Hematopoietic multipotent progenitor cell (in vitro differentiated cells): ENCODE measurements around the gene CD22. TPM values are rescaled to one million over a fixed set of nuclear protein-coding genes. Genes with fewer than 3 reads are reported as not detected.
A peak's percentile ranks its signal among the peaks of the same experiment; 100 is the strongest.
"Not testable (repeated sequence)": the region's sequence is repeated elsewhere in the genome, so short reads cannot be mapped to it uniquely, and the experiment has no call there.

Experiments
- DNase-seq, 3 donors: peaks; one replicate each; pipeline ENCODE4 v3.0.0-alpha.2; 2011 to 2015; ENCODE audit warnings: low read depth in 2 of 3, low spot score in 2 of 3
- total RNA-seq: library from RNA; depleted of rRNA; stranded (reverse); fragments of >200 nt; gene quantifications from one replicate; pipeline ENCODE4 v1.2.3, GENCODE V29; 2012

The CD22 gene
- 11.0 TPM for total RNA-seq

DNA sequence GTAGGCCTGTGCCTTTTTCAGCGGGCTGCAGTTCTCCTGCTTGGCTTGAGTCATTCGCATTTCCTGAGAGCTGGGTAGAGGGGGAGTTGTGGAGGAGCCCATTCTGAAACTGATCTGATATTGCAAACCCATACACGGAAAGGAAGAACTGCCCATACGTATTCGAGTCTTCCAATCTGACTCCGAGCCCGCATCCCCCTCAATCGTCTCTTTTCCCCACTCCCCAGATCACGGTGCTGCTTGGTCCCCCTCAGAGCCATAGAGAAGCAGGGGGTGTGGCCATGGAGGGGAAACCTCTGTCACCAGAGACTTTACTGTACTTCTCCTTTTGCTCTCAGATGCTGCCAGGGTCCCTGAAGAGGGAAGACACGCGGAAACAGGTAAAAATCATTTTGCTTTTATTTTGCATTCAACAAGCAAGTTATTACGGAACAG is at the start of gene CD22:
Gene CD22 (plus strand): TSS at position 337 of the 435 bp plus-strand sequence. CDS start 2,854 bp downstream, outside the sequence.
- DNase-seq = peak in 2 of 3 donors; percentile 73 to 84

DNA sequence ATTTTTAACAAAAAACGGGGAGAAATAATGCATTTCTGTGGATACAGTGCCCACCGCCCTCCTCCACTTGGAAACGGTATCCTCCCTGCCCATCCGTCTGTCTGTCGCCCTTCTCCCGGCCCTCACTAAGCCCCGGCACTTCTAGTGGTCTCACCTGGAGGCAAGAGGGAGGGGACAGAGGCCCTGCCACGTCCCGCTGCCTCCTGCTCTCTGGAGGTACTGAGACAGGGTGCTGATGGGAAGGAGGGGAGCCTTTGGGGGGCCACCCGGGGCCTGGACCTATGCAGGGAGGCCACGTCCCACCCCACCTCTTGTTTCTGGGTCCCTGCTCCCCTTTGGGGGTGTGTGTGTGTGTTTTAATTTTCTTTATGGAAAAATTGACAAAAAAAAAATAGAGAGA is 49.6 kb upstream of the CD22 start:
- DNase-seq = no peak

DNA sequence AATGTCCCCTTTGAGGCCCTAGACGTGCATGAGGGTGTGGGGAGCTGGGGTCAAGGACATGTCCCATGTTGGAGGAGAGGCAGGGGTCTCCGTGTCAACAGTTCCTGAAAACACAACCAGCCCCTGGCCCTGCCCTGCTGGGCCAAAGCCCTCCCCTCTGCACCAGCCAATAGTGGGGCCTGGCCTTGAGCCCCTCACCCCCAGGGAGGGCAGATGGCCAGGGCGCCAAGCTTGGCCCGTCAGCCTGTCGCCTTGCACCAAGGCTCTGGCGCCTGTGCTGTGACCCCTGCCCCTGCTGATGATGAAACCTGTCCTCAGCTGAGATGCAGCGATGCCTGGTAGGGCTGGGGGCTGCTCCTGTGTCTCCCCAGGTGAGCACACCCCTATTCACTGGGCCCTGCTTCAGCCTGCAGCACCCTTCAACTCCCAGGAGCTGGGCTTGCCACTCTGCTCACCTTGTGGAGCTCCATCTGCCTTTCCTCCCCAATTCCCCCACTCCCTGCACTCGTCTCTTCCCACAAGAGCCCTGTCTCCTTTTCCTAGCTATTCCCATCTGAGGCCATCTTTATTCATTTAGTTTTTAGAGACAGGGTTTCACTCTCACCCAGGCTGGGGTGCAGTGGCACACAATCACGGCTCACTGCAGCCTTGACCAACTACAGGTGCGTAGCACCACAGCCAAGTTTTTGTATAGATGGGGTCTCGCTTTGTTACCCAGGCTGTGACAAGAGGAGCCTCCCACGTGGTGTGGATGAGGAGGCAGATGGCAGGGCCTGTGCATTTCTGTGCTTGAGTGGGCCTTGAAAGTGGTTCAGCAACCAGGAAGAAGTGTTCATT is 48.8 kb upstream of the CD22 start:
- no peak for DNase-seq

DNA sequence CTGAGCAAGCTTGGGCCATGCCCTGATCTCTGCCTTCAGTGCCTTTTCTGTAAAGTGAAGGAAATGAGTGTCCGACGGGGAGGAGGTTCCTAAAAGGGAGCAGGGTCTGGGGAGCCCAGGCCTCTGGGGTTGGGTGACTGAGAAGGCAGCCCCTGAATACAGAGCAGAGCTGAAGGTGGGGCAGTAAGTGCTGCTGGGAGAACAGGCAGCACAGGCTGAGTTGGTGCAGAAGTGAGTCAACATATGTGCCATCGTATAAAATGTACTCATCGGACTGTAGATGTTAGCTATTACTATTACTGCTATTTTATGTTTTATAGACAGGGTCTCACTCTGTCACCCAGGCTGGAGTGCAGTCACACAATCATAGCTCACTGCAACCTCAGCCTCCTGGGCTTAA is 47.7 kb upstream of the CD22 start:
- DNase-seq = no peak

DNA sequence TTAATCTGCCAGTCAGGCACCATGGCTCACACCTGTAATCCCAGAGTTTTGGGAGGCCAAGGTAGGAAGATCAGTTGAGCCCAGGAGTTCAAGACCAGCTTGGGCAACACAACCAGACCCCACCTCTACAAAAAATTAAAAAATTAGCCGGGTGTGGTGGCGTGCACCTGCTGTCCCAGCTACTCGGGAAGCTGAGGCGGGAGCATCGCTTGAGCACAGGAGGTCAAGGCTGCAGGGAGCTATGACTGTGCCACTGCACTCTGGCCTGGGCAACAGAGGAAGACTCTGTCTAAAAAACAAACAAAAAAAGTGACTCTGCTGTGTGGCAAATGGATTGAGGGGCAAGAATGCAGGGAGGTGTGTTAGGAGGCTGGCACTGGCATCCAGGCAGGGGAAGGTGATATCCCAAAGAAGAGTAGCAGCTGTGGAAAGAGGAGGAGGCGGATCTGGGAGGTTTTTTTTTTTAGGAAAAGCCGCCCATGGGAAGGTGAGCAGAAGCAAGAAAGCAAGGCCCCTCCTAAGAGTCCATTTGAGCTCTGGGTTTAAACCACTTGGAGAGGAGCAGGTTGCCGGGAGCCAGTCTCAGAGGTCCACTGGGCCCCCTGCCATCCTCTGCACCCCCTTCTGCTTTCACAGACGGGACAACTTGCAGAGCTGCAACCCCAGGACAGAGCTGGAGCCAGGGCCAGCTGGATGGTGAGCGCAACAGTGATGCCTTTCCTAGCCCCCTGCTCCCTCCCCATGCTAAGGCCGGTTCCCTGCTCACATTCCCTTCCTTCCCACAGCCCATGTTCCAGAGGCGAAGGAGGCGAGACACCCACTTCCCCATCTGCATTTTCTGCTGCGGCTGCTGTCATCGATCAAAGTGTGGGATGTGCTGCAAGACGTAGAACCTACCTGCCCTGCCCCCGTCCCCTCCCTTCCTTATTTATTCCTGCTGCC is 44.6 kb upstream of the CD22 start:
- no peak for DNase-seq

DNA sequence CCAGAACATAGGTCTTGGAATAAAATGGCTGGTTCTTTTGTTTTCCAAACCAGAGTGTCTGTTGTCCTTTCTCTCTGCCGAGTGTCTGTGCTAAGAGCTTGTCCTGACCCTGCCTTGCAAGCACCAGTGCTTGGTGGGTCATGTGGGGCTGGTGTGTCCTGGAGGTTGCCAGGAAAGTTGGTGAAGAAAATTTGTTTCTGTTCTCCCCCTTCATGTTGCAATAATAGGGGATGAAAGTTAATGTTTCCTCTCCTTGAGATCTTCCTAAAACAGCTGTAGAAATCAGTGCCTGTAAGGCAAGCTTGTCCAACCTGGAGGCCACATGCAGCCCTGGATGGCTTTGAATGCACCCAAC is 43.9 kb upstream of the CD22 start:
- DNase-seq = no peak

DNA sequence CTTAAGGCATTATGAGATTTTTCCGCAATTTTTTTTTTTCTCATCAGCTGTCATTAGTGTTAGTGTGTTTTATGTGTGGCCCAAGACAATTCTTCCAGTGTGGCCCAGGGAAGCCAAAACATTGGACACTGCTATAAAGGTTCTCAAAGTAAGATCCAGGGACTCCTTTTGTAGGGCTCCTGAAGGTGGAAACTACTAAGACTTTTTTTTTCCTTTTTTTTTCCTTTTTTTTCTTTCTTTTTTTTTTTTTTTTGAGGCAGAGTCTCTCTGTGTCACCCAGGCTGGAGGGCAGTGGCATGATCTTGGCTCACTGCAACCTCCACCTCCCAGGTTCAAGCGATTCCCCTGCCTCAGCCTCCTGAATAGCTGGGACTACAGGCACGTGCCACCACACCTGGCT is 43.5 kb upstream of the CD22 start:
- DNase-seq = not testable (repeated sequence)

DNA sequence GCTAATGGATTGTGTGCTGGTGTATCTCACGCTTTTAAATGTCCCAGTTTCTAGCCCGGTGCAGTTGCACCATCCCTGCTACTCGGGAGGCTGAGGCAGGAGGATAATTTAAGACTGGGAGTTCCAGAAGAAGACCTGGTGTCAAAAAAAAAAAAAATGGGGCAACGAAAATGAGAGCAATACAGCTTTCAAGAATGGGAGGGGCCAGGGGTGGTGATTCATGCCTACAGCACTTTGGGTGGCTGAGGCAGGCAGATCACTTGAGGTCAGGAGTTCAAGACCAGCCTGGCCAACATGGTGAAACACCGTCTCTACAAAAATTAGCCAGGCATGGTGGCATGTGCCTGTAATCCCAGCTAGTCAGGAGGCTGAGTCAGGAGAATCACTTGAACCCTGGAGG is 42.9 kb upstream of the CD22 start:
- DNase-seq = not testable (repeated sequence)

DNA sequence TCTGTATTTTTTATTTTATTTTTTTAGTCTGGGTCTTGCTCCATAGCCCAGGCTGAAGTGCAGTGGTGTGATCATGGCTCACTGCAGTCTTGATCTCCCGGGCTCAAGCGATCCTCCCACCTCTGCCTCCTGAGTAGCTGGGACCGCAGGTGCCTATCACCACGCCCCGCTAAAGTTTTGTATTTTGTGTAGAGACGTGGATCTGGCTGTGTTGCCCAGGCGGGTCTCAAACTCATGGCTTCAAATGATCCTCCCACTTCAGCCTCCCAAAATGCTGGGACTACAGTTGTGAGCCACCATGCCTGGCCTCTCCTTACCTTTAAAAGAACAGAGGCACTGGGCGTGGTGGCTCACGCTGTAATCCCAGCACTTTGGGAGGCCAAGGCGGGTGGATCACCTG is 41.3 kb upstream of the CD22 start:
- DNase-seq = no peak

DNA sequence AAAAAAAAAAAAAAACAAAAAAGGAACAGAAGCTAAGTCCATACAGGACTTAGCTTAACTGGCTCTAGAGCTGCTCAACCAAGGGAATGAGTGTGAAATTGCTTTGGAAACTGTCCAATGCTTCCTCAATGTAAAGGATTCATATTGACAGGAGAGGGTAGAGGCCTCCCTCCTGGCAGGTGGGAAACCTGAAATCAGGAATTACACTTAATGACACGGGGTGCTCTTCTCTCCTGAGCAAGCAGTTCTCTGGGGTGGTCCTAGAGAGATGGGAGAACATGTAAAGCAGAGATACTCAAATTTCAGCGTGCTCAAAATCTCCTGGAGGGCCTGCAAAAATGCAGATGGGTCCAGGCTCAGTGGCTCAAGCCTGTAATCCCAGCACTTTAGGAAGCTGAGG is 40.7 kb upstream of the CD22 start:
- no peak for DNase-seq

DNA sequence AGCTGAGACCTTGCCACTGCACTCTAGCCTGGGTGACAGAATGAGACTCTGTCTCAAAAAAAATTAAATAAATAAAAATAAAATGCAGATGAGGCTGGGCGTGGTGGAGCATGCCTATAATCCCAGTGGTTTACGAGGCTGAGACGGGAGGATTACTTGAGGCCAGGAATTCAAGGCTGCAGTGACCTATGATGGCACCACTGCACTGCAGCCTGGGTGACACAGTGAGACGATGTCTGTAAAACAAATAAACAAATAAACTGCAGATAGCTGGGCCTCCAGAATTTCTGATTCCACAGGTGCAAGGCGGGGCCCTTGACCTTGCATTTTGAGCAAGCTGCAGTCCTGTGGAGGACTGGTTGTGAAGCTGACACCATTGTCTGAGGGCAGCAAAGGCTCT is 40.1 kb upstream of the CD22 start:
- DNase-seq = no peak

DNA sequence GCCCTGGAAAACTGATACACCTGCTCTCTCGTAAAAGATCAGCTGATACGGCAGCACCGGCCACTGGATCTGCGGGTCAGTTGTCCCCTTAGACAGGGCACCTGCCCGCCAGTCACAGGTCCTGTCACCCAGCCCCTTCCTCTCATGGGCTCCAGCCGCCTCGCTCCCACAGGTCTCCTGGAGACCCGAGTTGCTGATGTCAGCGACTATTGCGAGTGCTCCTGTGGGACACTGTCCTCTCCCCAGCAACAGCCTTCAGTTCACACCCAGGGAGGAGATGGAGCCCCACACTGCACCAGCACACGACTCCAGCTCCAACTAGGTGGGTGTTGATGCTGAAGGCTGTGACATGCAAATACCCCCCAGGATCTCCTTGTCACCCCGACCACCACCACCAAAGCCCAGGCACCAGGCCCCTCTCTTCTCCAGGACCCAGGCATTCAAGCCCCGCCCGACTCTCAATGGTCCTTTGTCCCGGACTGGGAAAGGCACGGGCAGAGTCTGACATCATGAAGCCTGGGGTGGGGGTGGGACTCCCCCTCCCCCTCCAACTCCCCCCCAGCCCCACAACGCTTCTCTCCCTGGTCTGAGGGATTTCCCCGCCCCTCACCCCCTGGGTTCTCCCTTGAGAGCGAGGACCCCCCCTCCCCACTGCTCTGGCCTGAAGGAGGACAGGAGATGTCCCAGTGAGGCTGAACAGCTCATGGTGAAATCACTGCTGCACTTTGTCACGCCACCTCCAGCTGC is 38.4 kb upstream of the CD22 start:
- no peak for DNase-seq

DNA sequence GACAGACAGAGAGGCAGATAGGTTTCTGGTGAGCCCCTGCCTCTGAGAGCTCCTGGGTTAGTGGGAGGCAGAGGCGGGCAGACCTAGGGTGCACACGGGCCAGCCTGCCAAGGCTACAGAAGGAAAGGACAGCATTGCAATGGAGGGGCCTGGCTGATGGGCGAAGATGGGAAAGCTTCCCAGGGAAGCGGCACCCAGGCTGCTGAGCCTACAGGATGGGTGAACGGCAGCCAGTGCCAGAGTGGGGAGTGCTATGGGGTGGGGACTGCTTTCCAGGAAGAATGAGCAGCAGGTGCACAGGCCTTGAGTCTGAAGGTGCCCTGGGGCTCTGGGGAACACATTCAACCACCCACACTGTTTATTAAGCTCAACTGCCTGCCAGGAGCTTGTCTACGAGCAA is 37.7 kb upstream of the CD22 start:
- DNase-seq = no peak

DNA sequence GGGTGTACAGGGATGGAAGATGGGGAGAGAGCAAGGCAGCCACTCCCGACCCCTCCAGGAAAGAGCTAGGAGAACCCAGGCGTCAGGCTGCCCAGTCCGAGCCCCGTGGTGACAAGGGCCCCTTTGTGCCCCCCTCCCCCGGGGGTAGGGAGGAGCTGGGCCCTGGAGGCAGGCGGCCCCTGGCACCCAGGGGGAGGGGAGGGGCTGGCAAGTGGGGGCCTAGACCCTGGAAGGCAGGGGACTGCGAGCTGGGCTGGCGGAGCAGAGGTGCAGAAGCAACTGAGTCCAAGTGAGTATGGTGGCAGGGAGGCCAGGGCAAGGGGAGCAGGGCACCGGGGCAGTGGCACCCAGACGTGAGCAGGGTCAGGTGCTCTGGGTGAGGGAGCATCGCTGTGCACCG is 37.1 kb upstream of the CD22 start, which contains the start of gene MAG:
Gene MAG (plus strand): TSS at position 246 of the 400 bp plus-strand sequence. CDS start 3,248 bp downstream, outside the sequence.
- no peak for DNase-seq

DNA sequence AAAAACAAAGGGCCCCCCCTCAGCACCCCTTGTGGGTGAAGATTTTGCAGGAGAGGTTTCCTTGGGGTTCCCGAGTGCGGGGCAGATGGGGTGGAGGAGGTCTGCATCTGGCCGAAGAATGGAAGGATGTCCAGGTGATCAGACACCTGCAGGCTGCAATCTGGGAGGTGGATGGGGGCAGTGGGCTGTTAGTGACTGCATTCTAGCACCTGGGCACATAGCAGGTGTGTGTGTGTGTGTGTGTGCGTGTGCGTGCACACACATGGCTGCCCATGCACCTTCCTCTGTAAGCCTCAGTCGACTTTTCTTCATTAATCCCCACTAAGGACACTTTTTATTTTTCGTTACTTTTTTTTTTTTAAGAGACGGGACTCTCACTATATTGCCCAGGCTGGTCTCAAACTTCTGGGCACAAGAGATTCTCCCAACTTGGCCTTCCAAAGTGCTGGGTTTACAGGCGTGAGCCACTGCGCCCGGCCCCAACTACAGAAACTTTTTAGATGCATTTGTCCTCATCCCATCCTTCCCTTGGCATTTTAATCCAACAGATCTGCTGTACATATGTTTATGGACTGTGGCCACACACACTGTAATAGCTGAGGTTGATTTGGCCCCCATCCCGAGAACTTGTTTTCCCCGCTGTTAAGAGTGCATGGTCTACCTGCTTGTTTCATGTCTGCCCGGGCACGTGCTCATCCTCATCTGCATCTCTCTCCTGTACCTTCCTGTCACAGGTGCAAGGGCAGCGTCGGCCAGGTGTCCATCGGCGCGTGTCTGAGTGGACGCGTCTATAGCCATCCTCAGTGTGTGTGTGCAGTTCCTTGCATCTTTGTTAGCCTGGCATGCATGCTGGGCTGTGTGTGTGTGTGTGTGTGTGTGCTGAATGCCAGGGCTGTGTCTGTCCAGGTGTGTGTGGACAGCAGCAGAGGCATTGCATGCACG is 36.3 kb upstream of the CD22 start:
- DNase-seq = no peak

DNA sequence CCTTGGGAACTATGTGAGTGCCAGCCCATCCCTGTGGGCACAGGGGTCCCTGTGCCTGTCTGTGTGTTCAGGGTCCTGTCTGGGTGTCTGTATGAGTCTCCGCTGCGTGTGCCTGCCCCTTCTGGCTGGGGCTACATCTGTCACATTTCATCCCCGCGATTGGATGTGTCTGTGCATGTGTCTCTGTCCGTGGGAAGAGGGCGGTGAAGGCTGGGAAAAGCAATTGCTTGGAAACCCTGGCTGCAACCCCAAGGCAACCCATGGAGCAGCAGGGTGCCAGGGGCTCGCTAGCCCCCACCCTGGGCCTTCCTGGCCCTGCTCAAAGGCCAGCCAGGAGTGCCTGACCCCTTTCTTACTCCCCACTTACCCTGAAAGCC is 35.6 kb upstream of the CD22 start:
- DNase-seq = no peak

DNA sequence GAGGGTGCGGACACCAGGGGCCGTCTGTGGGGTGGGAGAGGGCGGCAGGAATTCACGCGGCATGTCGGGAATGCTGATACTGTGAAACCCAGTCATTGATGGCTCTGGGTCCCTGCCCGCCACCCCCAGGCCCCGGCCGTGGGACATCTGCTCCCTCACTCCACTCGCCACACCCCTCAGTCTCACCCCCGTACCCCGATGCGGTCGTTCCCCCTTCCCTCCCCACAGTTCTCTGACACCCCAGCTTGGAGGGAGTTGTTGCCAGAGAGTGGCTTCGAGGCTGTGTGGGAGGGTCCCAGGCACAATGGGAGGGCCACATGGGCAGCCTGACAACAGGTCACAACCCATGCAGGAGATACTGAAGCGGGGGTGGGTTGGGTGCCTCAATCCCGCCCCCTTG is 35.2 kb upstream of the CD22 start:
- no peak for DNase-seq

DNA sequence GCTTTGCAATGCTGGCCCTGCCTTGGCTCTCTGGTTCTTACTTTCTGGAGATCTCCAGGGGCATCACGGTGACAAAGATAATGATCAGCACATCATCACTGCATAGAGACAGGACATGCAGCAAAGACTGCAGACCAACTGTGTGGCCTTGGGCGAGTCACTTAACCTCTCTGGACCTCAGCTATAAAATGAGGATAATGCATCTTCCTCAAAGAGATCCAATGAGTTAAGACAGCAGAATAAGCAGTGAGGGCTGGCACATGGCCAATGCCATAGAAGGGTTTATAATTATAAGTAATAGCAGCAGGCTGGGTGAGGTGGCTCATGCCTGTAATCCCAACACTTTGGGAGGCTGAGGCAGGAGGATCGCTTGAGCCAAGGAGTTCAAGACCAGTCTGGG is 34.7 kb upstream of the CD22 start:
- no peak for DNase-seq

DNA sequence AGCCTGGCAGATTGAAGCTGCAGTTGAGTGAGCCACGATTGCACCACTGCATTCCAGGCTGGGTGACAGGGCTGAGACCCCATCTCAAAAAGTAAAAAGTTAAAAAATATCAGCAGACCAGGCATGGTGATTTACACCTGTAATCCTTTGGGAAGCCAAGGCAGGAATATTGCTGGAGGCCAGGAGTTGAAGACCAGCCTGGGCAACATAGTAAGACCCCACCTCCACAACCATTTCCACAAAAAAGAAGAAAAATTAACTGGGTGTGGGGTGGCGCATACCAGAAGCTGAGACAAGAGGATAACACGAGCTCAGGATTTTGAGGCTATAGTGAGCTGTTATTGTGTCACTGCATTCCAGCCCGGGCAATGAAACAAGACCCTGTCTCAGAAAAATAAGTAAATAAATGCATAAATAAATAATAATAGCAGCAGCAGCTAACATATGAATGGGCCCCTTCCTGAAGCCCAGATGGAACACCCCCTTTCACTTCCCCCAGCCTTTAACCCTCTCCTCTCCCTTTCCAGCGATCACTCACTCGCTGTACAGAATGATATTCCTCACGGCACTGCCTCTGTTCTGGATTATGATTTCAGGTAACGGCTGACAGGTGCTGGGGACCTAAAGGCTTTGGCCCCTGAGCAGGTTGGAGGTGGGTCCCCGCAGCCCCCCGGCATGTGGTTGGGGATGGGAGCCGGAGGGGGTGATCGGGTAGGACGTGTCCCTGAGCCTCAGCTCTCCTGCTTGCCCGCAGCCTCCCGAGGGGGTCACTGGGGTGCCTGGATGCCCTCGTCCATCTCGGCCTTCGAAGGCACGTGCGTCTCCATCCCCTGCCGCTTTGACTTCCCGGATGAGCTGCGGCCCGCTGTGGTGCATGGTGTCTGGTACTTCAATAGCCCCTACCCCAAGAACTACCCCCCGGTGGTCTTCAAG is 33.9 kb upstream of the CD22 start:
- peak in 1 of 3 donors; percentile 29 for DNase-seq
